IPS DF 19.7 (cell line): ENCODE results near the gene PIP5K1A.
"Not testable (repeated sequence)": the region's sequence is repeated elsewhere in the genome, so short reads cannot be mapped to it uniquely, and the experiment has no call there.

Experiments used
- DNase-seq: peaks from one replicate; pipeline ENCODE4 v3.0.0-alpha.2; 2013; ENCODE audit warnings: low read depth, low spot score

PIP5K1A gene

GRCh38 chr1:151198254-151199127 is at the start of gene PIP5K1A:
TSS of gene PIP5K1A (plus strand) at chr1:151198552. CDS start at chr1:151198997, 445 bp downstream.
- peak; percentile 79 for DNase-seq

- no peak for DNase-seq
Measured at GRCh38 chr1:151156515-151156819, 41.9 kb upstream of the PIP5K1A start, which contains the start of gene TNFAIP8L2. TSS of gene TNFAIP8L2 (plus strand) at chr1:151156649. CDS start at chr1:151158698, 2,049 bp downstream.

- DNase-seq: no peak
Measured at GRCh38 chr1:151157067-151157531, 41.3 kb upstream of the PIP5K1A start.

GRCh38 chr1:151158326-151158725 is 40.0 kb upstream of the PIP5K1A start:
- DNase-seq: no peak

- no peak for DNase-seq
Measured at GRCh38 chr1:151158751-151159251, 39.6 kb upstream of the PIP5K1A start.

GRCh38 chr1:151159373-151159772 is 39.0 kb upstream of the PIP5K1A start:
- no peak for DNase-seq

GRCh38 chr1:151164732-151165280 is 33.5 kb upstream of the PIP5K1A start:
- DNase-seq: no peak

GRCh38 chr1:151165281-151165737 is 33.0 kb upstream of the PIP5K1A start:
- DNase-seq: no peak

- DNase-seq: peak; percentile 97
Measured at GRCh38 chr1:151165738-151166504, 32.4 kb upstream of the PIP5K1A start, which contains the start of the genes LYSMD1 and SCNM1. TSS of gene LYSMD1 (minus strand) at chr1:151165902. CDS start at chr1:151165258, 644 bp downstream. TSS of gene SCNM1 (plus strand) at chr1:151166144. CDS start at chr1:151166153, 9 bp downstream.

GRCh38 chr1:151166505-151166956 is 31.8 kb upstream of the PIP5K1A start:
- no peak for DNase-seq

- no peak for DNase-seq
Measured at GRCh38 chr1:151167116-151167515, 31.2 kb upstream of the PIP5K1A start.

GRCh38 chr1:151171190-151171589 is 27.2 kb upstream of the PIP5K1A start:
- DNase-seq: no peak

- DNase-seq: no peak
Measured at GRCh38 chr1:151175041-151175741, 23.2 kb upstream of the PIP5K1A start.

GRCh38 chr1:151175863-151176262 is 22.5 kb upstream of the PIP5K1A start, which contains the start of gene TMOD4:
TSS of gene TMOD4 (minus strand) at chr1:151175981. CDS start at chr1:151174875, 1,106 bp downstream.
- DNase-seq: no peak

- DNase-seq: no peak
Measured at GRCh38 chr1:151176514-151177045, 21.8 kb upstream of the PIP5K1A start.

GRCh38 chr1:151184211-151184610 is 14.1 kb upstream of the PIP5K1A start:
- no peak for DNase-seq

- no peak for DNase-seq
Measured at GRCh38 chr1:151187205-151187604, 11.1 kb upstream of the PIP5K1A start.

GRCh38 chr1:151188667-151189066 is 9.7 kb upstream of the PIP5K1A start:
- not testable (repeated sequence) for DNase-seq

GRCh38 chr1:151189637-151190445 is 8.5 kb upstream of the PIP5K1A start, which contains the start of gene VPS72:
TSS of gene VPS72 (minus strand) at chr1:151190197. CDS start at chr1:151190121, 76 bp downstream.
- peak; percentile 80 for DNase-seq

GRCh38 chr1:151192047-151192446 is 6.3 kb upstream of the PIP5K1A start:
- no peak for DNase-seq
